Left lung (tissue), 10 donors: Measurements from ENCODE around the gene GALNT2. TPM values are rescaled to one million over a fixed set of nuclear protein-coding genes. Genes with fewer than 3 reads are reported as not detected.
A peak's percentile ranks its signal among the peaks of the same experiment; 100 is the strongest.

Source experiments
- ATAC-seq: fragments of 200-7000 bp; cut with Tn5 transposase; one replicate; pipeline ENCODE4 v1.9.1; 2020; ENCODE audit warnings: moderate library complexity
- DNase-seq, 4 donors: peaks; one replicate each; pipeline ENCODE4 v3.0.0-alpha.2; 2013 to 2020
- H3K27ac ChIP-seq, 2 donors: fragments of 200-600 bp; sonication (generic) in 1 of 2; one replicate each; pipeline versions ENCODE4 v1.5.0 to v1.8.0; 2020 to 2021
- H3K27me3 ChIP-seq, 2 donors: fragments of 200-600 bp; sonication (generic) in 1 of 2; one replicate each; pipeline versions ENCODE4 v1.5.0 to v1.8.0; 2020 to 2021
- H3K36me3 ChIP-seq, 2 donors: fragments of 200-600 bp; sonication (generic) in 1 of 2; one replicate each; pipeline versions ENCODE4 v1.5.0 to v1.8.0; 2020 to 2021
- H3K4me1 ChIP-seq, 2 donors: fragments of 200-600 bp; one replicate each; pipeline ENCODE4 v1.8.0; 2021
- H3K4me3 ChIP-seq, 2 donors: fragments of 200-600 bp; sonication (generic) in 1 of 2; one replicate each; pipeline versions ENCODE4 v1.5.0 to v1.8.0; 2020 to 2021; ENCODE audit warnings: mild to moderate bottlenecking in 1 of 2
- H3K9me3 ChIP-seq, 2 donors: fragments of 200-600 bp; sonication (generic) in 1 of 2; one replicate each; pipeline versions ENCODE4 v1.5.0 to v1.8.0; 2020 to 2021
- intact Hi-C, 2 donors: fragments of 100-400 bp; cut with DNase I; formaldehyde crosslinking; loops; one replicate each; pipeline versions ENCODE4 v1.11.2 to v1.14.2; 2022
- polyA plus RNA-seq, 6 donors: library from polyadenylated mRNA; unstranded; fragments of 120-200 nt; gene quantifications; one replicate each; pipeline ENCODE4 v1.2.1, GENCODE V29; 2013; ENCODE audit not compliant: insufficient read length in 6 of 6
- total RNA-seq, 2 donors: library from RNA; stranded (reverse); fragmentation: NEBNext Ultra II Directional; extraction: Animal tissue kit (Norgen Biotek cat#: 25700); gene quantifications; one replicate each; pipeline ENCODE4 v1.2.1, GENCODE V29; 2021
- TF ChIP-seq, protein P1 (sequence below), 2 donors: fragments of 200-600 bp; sonication (generic) in 1 of 2; IDR thresholded peaks; one replicate each; pipeline versions ENCODE4 v1.5.0 to v1.8.0; 2021; ENCODE audit warnings: antibody characterized with exemption in 2 of 2
- donor health status: DM: no; HTN: yes; CAD: no.
- donor health status: DM: no; HTN: no; CAD: no.

Gene GALNT2
- total and polyA plus RNA-seq, 8 donors = 27.6 to 114 (median 40.0) TPM

DNA sequence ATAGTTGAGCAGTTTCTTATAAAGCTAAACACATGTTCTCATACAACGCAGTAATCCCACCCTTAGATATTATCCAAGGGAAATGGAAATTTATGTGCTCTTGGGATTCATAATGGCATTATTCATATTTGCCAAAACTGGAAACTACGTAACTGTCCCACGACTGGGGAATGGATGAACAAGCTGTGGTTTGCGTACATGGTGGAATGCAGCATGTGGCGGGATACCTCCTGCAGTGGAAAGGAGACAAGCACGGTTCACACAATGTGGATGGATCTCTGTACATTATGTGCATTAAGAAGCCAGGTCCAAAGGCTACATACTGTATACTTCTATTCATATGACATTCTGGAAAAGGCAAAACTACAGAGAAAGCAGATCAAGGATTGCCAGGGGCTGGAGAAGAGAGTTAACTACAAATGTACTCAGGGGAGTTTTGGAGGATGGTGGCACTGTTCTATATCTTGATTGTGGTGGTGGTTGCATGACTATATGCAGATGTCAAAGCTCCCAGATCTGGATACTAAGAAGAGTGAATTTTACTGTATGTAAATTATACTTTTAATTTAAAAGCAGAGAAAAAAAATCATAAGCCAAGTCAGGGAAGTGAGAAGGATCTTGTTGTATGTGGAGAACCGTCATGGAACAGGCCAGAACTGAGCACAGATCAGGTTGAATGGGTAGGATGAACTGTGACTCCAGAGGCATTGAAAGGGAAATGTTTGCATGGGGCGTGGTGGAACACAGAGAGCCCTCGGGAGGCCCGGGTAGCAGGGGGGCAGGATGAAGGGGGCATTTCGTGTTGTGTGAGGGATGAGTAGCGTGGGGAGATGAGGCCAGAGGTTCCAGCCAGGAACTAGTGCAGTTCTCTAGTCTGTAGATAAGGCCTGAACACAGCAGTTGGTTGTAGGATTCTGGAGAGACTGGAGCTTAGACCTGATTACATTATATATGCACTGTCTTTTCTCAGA is 90.7 kb downstream of the GALNT2 start:
- intact Hi-C loops = no loop called here
- no peak overlapping the region for H3K4me3 ChIP-seq
- DNase-seq (no peak), ATAC-seq (peak; percentile 35)
- no peaks in the 10 kb centered on the region for H3K9me3 ChIP-seq
- no peak overlapping the region for H3K27ac ChIP-seq
- H3K36me3 ChIP-seq = no peaks in the 10 kb centered on the region
- TF ChIP-seq, protein P1, sequence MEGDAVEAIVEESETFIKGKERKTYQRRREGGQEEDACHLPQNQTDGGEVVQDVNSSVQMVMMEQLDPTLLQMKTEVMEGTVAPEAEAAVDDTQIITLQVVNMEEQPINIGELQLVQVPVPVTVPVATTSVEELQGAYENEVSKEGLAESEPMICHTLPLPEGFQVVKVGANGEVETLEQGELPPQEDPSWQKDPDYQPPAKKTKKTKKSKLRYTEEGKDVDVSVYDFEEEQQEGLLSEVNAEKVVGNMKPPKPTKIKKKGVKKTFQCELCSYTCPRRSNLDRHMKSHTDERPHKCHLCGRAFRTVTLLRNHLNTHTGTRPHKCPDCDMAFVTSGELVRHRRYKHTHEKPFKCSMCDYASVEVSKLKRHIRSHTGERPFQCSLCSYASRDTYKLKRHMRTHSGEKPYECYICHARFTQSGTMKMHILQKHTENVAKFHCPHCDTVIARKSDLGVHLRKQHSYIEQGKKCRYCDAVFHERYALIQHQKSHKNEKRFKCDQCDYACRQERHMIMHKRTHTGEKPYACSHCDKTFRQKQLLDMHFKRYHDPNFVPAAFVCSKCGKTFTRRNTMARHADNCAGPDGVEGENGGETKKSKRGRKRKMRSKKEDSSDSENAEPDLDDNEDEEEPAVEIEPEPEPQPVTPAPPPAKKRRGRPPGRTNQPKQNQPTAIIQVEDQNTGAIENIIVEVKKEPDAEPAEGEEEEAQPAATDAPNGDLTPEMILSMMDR (IDR thresholded peaks at IDR 0.05) = no peak
- H3K4me1 ChIP-seq = peaks cover 21 to 68% of the 10 kb centered on the region in 2 donors
- H3K27me3 ChIP-seq = no peaks in the 10 kb centered on the region

DNA sequence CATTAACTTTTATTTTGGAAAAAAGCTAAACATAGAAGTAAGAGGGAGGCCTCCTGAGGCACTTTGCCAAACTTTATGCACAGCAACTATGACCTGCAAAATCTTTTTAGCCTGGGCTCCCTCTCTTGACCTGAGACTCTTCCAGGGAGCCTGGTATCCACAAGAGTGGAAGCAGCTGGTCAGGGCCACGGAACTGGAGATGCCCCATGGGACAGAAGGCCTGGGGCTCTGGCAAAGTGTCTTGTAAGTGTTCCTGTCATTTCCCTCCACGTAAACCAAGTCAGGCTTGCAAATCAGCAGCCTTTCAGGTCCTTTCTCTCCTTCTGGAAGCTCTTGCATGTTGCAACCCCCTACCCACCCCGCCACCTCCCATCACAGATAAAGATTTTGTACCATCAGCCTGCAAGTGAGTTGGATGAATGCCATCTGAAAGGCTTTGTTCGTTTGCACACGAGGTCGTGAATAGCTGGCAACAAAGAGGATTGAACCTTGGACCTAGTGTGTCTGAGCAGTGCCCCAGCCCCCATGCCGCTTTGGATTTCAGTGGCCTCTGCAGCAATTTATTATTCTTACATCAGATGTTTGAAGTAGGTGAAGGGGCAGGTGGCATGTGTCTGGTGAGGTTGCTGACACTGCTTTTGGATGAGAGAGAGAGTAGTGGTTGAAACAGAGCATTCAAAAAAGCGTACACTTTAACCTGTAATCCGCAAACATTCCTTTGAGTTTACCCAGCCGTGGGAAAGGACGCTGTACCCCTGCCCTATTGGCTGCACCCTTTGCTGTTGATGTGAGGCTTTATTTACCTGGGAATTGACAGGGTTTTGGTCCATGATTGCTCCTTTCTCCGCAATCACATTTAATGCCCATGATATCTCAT is 91.6 kb downstream of the GALNT2 start:
- Histone ChIP-seq H3K9me3 (no peaks in the 10 kb centered on the region), H3K4me3 (no peak overlapping the region), H3K36me3 (no peaks in the 10 kb centered on the region), H3K27ac (no peak overlapping the region), H3K27me3 (no peaks in the 10 kb centered on the region), H3K4me1 (peaks cover 19 to 59% of the 10 kb centered on the region in 2 donors)
- TF ChIP-seq, protein P1 (IDR thresholded peaks at IDR 0.05) = no peak
- peak; percentile 8 for ATAC-seq
- intact Hi-C loops = no loop called here
- no peak for DNase-seq

DNA sequence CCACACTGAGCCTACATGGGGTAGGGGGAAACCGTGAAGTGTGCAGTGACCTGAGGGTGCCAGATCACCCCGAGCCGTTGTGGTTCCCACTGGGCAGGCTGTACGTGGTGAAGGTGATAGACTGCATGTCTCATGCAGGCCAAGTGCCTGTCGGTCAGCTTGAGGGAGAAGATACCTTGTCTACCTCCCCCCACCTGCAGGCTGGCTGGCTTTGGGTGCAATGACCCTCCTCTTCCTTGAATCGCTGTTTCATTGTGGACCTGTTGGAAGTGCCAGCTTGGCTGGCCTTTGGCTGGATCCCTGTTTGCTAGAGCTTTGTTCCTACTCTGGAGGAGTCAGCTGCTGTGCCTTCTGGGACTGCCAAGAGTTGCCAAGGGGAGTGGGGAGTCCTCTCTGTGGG is 92.5 kb downstream of the GALNT2 start:
- ATAC-seq = no peak
- Histone ChIP-seq H3K27ac (no peak overlapping the region), H3K9me3 (no peaks in the 10 kb centered on the region), H3K27me3 (no peaks in the 10 kb centered on the region), H3K4me1 (peaks cover 10 to 49% of the 10 kb centered on the region in 2 donors), H3K36me3 (no peaks in the 10 kb centered on the region), H3K4me3 (no peak overlapping the region)
- DNase-seq = no peak
- TF ChIP-seq, protein P1 (IDR thresholded peaks at IDR 0.05) = no peak
- intact Hi-C loops = no loop called here

DNA sequence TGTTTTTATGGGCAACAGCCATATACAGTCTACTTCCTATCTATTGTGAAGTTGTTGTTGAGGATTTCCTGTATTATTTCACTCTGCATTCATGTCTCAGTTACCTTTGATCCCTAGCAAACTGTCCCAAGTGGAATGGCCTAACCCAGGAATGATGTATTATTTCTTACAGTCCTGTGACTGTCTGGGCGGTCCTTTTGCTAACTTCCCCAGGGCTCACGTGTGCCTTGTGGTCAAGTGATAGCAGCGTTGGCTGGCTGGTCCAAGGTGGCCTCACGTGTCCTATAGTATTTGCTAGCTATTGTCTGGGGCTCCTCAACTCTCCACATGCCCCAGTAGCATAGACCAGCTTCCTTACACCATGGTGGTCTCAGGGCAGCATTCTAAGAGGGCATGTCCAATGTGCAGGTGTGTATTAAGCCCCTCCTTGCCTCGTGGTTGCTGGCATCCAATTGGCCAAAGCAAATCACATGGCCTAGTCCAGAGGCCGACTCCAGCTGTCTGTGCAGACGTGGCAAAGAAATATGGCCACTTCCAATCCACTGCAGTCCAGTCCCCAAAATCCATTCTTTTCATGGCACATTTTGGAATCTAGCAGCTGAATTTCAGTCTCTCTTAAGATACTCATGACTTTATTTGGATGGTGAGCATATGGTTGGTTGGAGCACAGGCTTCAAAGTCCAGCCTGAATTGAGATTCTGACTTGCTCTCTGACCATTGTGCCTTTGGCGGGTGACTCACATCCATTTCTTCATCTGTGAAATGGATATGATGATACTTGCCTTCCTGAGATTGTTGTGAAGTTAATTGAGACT is 94.1 kb downstream of the GALNT2 start:
- H3K27me3 ChIP-seq = no peaks in the 10 kb centered on the region
- peak; percentile 37 for ATAC-seq
- H3K9me3 ChIP-seq = no peaks in the 10 kb centered on the region
- H3K4me1 ChIP-seq = peaks cover 8 to 38% of the 10 kb centered on the region in 2 donors
- no peak overlapping the region for H3K4me3 ChIP-seq
- no peaks in the 10 kb centered on the region for H3K36me3 ChIP-seq
- TF ChIP-seq, protein P1 (IDR thresholded peaks at IDR 0.05) = no peak
- intact Hi-C loops = no loop called here
- DNase-seq = peak in 1 of 4 donors; percentile 63
- peak overlapping the region in 1 of 2 donors; percentile 54 for H3K27ac ChIP-seq
